CD14-positive monocyte (primary cell): ENCODE results near the gene LPCAT1. TPM values are rescaled to one million over a fixed set of nuclear protein-coding genes. Genes with fewer than 3 reads are reported as not detected.

Source experiments
- DNase-seq, 3 donors: peaks; one replicate each; pipeline ENCODE4 v3.0.0-alpha.2; 2011 to 2022
- H2AFZ ChIP-seq: 2 replicates; pipeline ENCODE4 v1.6.0; 2012; ENCODE audit warnings: mild to moderate bottlenecking, low read depth, low read length, inconsistent platforms; ENCODE audit not compliant: insufficient read depth, poor library complexity, severe bottlenecking
- H3K27ac ChIP-seq, 2 donors: 1 replicate in 1 of 2; 2 replicates in 1 of 2; pipeline ENCODE4 v1.5.1; 2012 to 2013; ENCODE audit warnings: low read length in 2 of 2, control low read depth in 1 of 2, inconsistent platforms in 1 of 2, low read depth in 1 of 2, mild to moderate bottlenecking in 1 of 2
- H3K27me3 ChIP-seq, 2 donors: one replicate each; pipeline versions ENCODE4 v1.6.0 to v1.6.1; 2011 to 2013; ENCODE audit warnings: low read length in 2 of 2; ENCODE audit not compliant: control insufficient read depth in 2 of 2, insufficient read depth in 2 of 2
- H3K36me3 ChIP-seq, 2 donors: replicated peaks in 1 of 2; 1 replicate in 1 of 2; 2 replicates in 1 of 2; pipeline versions ENCODE4 v1.5.1 to v1.6.1; 2012 to 2013; ENCODE audit warnings: low read length in 2 of 2, control low read depth in 1 of 2, inconsistent platforms in 1 of 2, mild to moderate bottlenecking in 1 of 2; ENCODE audit not compliant: insufficient read depth in 2 of 2, control insufficient read depth in 1 of 2
- H3K4me1 ChIP-seq, 2 donors: 1 replicate in 1 of 2; 2 replicates in 1 of 2; pipeline versions ENCODE4 v1.5.1 to v1.6.1; 2012 to 2013; ENCODE audit warnings: low read length in 2 of 2, control low read depth in 1 of 2, inconsistent platforms in 1 of 2, mild to moderate bottlenecking in 1 of 2, moderate library complexity in 1 of 2; ENCODE audit not compliant: insufficient read depth in 2 of 2, control insufficient read depth in 1 of 2
- H3K4me2 ChIP-seq: replicated peaks from 2 replicates; pipeline ENCODE3; 2012; ENCODE audit warnings: low read length, moderate library complexity, mild to moderate bottlenecking; ENCODE audit not compliant: poor library complexity, severe bottlenecking; ENCODE audit errors: extremely low read depth
- H3K4me3 ChIP-seq, 3 experiments: fragments of 200-600 bp in 1 of 3; sonication (generic) in 1 of 3; replicated peaks in 1 of 3; 1 replicate in 2 of 3; 2 replicates in 1 of 3; pipeline ENCODE4 v1.5.1; 2011 to 2013; ENCODE audit warnings: low read length in 3 of 3, mild to moderate bottlenecking in 3 of 3, control low read depth in 2 of 3, low read depth in 2 of 3, inconsistent platforms in 1 of 3, moderate library complexity in 1 of 3
- H3K79me2 ChIP-seq: 2 replicates; pipeline ENCODE4 v1.6.0; 2012; ENCODE audit warnings: mild to moderate bottlenecking, control low read depth, inconsistent platforms, low read length, moderate library complexity; ENCODE audit not compliant: insufficient read depth
- H3K9ac ChIP-seq: 2 replicates; pipeline ENCODE4 v1.6.0; 2017; ENCODE audit warnings: low read length, mild to moderate bottlenecking; ENCODE audit not compliant: insufficient read depth, poor library complexity, severe bottlenecking
- H3K9me3 ChIP-seq, 2 donors: replicated peaks in 1 of 2; 1 replicate in 1 of 2; 2 replicates in 1 of 2; pipeline versions ENCODE4 v1.5.1 to v1.6.1; 2012 to 2013; ENCODE audit warnings: low read length in 2 of 2, control low read depth in 1 of 2; ENCODE audit not compliant: control insufficient read depth in 1 of 2, insufficient read depth in 1 of 2
- H4K20me1 ChIP-seq: 2 replicates; pipeline ENCODE4 v1.6.0; 2012; ENCODE audit warnings: mild to moderate bottlenecking, low read length, control low read depth, moderate library complexity; ENCODE audit not compliant: insufficient read depth
- H3K27ac Mint-ChIP-seq, 7 donors: one replicate each; pipeline ENCODE4 v1.8.0; 2020; ENCODE audit warnings: mild to moderate bottlenecking in 7 of 7, mixed read lengths in 7 of 7, moderate library complexity in 6 of 7, inconsistent platforms in 2 of 7
- H3K27me3 Mint-ChIP-seq, 3 donors: one replicate each; pipeline ENCODE4 v1.8.0; 2021 to 2022; ENCODE audit warnings: low read depth in 3 of 3, mild to moderate bottlenecking in 3 of 3, mixed read lengths in 3 of 3, moderate library complexity in 3 of 3, inconsistent platforms in 1 of 3
- H3K36me3 Mint-ChIP-seq, 2 donors: one replicate each; pipeline ENCODE4 v1.8.0; 2020; ENCODE audit warnings: mixed read lengths in 2 of 2, inconsistent platforms in 1 of 2, mild to moderate bottlenecking in 1 of 2
- H3K4me1 Mint-ChIP-seq: one replicate; pipeline ENCODE4 v1.8.0; 2020; ENCODE audit warnings: mild to moderate bottlenecking, mixed read lengths
- H3K4me3 Mint-ChIP-seq, 2 donors: one replicate each; pipeline ENCODE4 v1.8.0; 2020; ENCODE audit warnings: mild to moderate bottlenecking in 2 of 2, mixed read lengths in 2 of 2, moderate library complexity in 1 of 2
- H3K9me3 Mint-ChIP-seq, 7 donors: one replicate each; pipeline ENCODE4 v1.8.0; 2020 to 2022; ENCODE audit warnings: mixed read lengths in 7 of 7, mild to moderate bottlenecking in 6 of 7, moderate library complexity in 6 of 7, inconsistent platforms in 2 of 7
- WGBS: methylation state at CpG from one replicate; pipeline ENCODE4 v1.1.5; 2013; ENCODE audit warnings: missing lambda C conversion rate; ENCODE audit not compliant: insufficient coverage; 5-methylcytosine and 5-hydroxymethylcytosine counted together
- intact Hi-C, 2 donors: fragments of 100-400 bp; cut with micrococcal nuclease; formaldehyde crosslinking; loops; one replicate each; pipeline versions ENCODE4 v1.15.0 to v1.15.1; 2023
- polyA plus RNA-seq, 3 donors: library from polyadenylated mRNA; depleted of rRNA in 1 of 3; unstranded in 2 of 3; stranded (reverse) in 1 of 3; fragments of 300-500 nt in 2 of 3; fragments of >200 nt in 1 of 3; fragmentation: Illumina TruSeq in 2 of 3; gene quantifications; 1 replicate in 2 of 3; 2 replicates in 1 of 3; pipeline ENCODE4 v1.2.3, GENCODE V29; 2012 to 2021
- TF ChIP-seq, protein P1 (sequence below): fragments of 200-600 bp; IDR thresholded peaks from one replicate; pipeline ENCODE4 v1.8.0; 2022; ENCODE audit warnings: antibody characterized with exemption, mild to moderate bottlenecking

The LPCAT1 gene
- polyA plus RNA-seq, 3 donors: 34.1 to 53.9 (median 34.8) TPM

DNA sequence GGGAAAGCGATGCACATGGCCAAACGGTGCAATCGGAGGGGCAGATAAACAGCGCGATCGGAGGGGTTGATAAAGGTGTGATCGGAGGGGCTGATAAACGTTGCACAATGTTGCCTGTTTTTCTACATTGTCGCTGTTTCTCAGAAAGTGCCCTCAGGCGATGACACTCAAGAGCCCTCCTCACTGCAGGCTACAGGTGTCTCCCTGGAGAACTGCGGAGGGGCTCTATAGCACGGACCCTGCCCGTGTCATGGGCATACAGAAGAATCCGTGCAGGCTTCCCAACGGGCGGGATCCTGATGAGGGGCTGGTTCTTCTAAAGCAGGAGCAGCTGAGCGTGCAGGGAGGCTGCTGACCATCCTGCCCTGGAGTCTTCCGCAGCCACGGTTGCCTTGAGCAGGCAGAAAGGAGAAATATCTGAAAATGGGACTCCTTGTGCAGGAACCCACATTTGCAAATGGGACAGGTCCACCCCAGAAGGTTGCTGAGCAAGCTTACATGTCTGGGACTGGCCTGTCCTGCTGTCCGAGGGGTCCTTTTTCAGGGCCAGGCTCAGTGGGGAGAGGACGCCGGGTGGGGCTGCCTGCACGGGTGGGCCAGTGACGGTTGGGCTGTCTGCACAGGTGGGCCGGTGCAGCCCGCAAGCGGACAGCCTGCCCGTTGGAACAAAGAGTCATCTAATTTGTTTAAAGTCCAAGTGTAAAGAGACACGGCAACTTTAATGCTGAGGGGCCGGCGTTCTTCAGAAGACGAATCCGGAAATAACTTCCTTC is 25.1 kb upstream of the LPCAT1 start:
- H3K36me3 Mint-ChIP-seq: no peaks in the 10 kb centered on the region
- Histone ChIP-seq H3K4me2 (no peak overlapping the region), H3K4me1 (no peaks in the 10 kb centered on the region)

DNA sequence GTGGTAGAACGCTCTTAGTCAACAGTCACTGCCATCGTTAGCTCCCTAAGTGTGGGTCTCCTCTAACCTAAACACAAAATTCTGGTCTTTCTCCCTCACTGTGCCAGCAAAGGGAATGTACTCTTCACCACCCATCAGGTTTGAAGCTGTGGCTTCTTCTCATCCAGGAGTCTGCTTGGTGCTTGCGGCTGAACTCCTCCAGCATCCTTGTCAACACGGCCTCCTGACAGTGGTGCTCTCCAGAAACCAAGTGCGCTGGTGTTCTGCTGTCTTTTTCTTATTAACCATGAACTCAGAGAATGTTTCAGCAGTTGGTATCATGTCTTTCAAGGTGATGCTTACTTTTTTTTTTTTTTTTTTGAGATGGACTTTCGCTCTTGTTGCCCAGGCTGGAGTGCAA is 23.9 kb upstream of the LPCAT1 start:
- 100% methylated on average over 2 of the region's 6 CpGs for WGBS
- DNase-seq: no peak
- Histone ChIP-seq H3K27ac (no peak overlapping the region), H3K27me3 (no peaks in the 10 kb centered on the region), H3K4me1 (peaks cover 3 to 5% of the 10 kb centered on the region in 2 donors), H3K9me3 (no peaks in the 10 kb centered on the region), H2AFZ (no peak overlapping the region), H3K4me2 (no peak overlapping the region), H3K79me2 (no peaks in the 10 kb centered on the region), H3K9ac (no peak overlapping the region), H3K36me3 (no peaks in the 10 kb centered on the region), H3K4me3 (no peak overlapping the region), H4K20me1 (no peaks in the 10 kb centered on the region)
- TF ChIP-seq, protein P1, sequence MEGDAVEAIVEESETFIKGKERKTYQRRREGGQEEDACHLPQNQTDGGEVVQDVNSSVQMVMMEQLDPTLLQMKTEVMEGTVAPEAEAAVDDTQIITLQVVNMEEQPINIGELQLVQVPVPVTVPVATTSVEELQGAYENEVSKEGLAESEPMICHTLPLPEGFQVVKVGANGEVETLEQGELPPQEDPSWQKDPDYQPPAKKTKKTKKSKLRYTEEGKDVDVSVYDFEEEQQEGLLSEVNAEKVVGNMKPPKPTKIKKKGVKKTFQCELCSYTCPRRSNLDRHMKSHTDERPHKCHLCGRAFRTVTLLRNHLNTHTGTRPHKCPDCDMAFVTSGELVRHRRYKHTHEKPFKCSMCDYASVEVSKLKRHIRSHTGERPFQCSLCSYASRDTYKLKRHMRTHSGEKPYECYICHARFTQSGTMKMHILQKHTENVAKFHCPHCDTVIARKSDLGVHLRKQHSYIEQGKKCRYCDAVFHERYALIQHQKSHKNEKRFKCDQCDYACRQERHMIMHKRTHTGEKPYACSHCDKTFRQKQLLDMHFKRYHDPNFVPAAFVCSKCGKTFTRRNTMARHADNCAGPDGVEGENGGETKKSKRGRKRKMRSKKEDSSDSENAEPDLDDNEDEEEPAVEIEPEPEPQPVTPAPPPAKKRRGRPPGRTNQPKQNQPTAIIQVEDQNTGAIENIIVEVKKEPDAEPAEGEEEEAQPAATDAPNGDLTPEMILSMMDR: no peak
- Mint-ChIP-seq H3K27ac (no peak overlapping the region), H3K4me3 (no peak overlapping the region), H3K9me3 (peaks cover 0 to 3% (median 0%) of the 10 kb centered on the region in 7 donors), H3K36me3 (no peaks in the 10 kb centered on the region), H3K4me1 (peaks cover 13% of the 10 kb centered on the region), H3K27me3 (peaks cover 19 to 36% (median 26%) of the 10 kb centered on the region in 3 donors)
- intact Hi-C loops: no loop called here

More for the DNA sequence above, 25.1 kb upstream of the LPCAT1 start:
- Mint-ChIP-seq H3K27ac (no peak overlapping the region), H3K4me1 (peaks cover 8% of the 10 kb centered on the region), H3K27me3 (peaks cover 25 to 47% (median 29%) of the 10 kb centered on the region in 3 donors), H3K4me3 (peak overlapping the region in 1 of 2 donors; percentile 33), H3K9me3 (peaks cover 0 to 3% (median 0%) of the 10 kb centered on the region in 7 donors)
- no peak for DNase-seq
- H3K4me3 ChIP-seq: no peak overlapping the region
- 94% methylated on average over 31 of the region's 33 CpGs for WGBS
- H3K9me3 ChIP-seq: no peaks in the 10 kb centered on the region
- H3K9ac ChIP-seq: no peak overlapping the region
- no peaks in the 10 kb centered on the region for H3K36me3 ChIP-seq
- H3K79me2 ChIP-seq: no peaks in the 10 kb centered on the region
- TF ChIP-seq, protein P1: no peak
- H3K27ac ChIP-seq: no peak overlapping the region
- no peak overlapping the region for H2AFZ ChIP-seq
- H4K20me1 ChIP-seq: no peaks in the 10 kb centered on the region
- intact Hi-C loops: no loop called here
- no peaks in the 10 kb centered on the region for H3K27me3 ChIP-seq
